Testis (tissue), 3 donors: ENCODE measurements around the gene CLCN7. TPM values are rescaled to one million over a fixed set of nuclear protein-coding genes. Genes with fewer than 3 reads are reported as not detected.
"Not testable (repeated sequence)": the region's sequence is repeated elsewhere in the genome, so short reads cannot be mapped to it uniquely, and the experiment has no call there.

ENCODE experiments used
- DNase-seq: peaks from one replicate; pipeline ENCODE4 v3.0.0-alpha.2; 2019
- H3K27ac ChIP-seq, 2 donors: fragments of 200-600 bp; sonication (generic); one replicate each; pipeline ENCODE4 v1.5.1; 2019
- H3K27me3 ChIP-seq: fragments of 200-600 bp; sonication (generic); one replicate; pipeline ENCODE4 v1.5.1; 2019
- H3K36me3 ChIP-seq: fragments of 200-600 bp; sonication (generic); one replicate; pipeline ENCODE4 v1.5.1; 2017; ENCODE audit warnings: low read depth; ENCODE audit errors: missing control alignments
- H3K4me1 ChIP-seq: fragments of 200-600 bp; sonication (generic); one replicate; pipeline ENCODE4 v1.5.1; 2019
- H3K4me3 ChIP-seq, 2 donors: fragments of 200-600 bp; sonication (generic); one replicate each; pipeline ENCODE4 v1.5.1; 2017 to 2019
- H3K9me3 ChIP-seq: fragments of 200-600 bp; sonication (generic); one replicate; pipeline ENCODE4 v1.5.1; 2017
- POLR2A ChIP-seq: fragments of 450-650 bp; IDR thresholded peaks from one replicate; pipeline ENCODE4 v1.6.1; 2017; ENCODE audit warnings: antibody characterized with exemption, mild to moderate bottlenecking, moderate library complexity
- WGBS, 2 donors: methylation state at CpG; one replicate each; pipeline ENCODE4 v1.1.5; 2018; 5-methylcytosine and 5-hydroxymethylcytosine counted together
- intact Hi-C: fragments of 100-400 bp; cut with DNase I; formaldehyde crosslinking; loops from one replicate; pipeline ENCODE4 v1.15.1; 2023; ENCODE audit warnings: low total_unique reads
- polyA plus RNA-seq: library from polyadenylated mRNA; stranded (reverse); fragments of 350-450 nt; fragmentation: Illumina TruSeq; extraction: RNeasy Lipid Tissue Mini Kit (QIAGEN cat#74804); gene quantifications from one replicate; pipeline ENCODE4 v1.2.3, GENCODE V29; 2014; ENCODE audit warnings: low read depth, low replicate concordance; ENCODE audit not compliant: insufficient read depth
- total RNA-seq, 2 donors: library from RNA; depleted of rRNA; stranded (reverse); fragments of >200 nt; gene quantifications; one replicate each; pipeline ENCODE4 v1.2.3, GENCODE V29; 2016
- TF ChIP-seq, protein P1 (sequence below), 3 experiments: fragments of 450-650 bp in 2 of 3; fragments of 200-600 bp in 1 of 3; sonication (generic) in 1 of 3; IDR thresholded peaks; one replicate each; pipeline ENCODE4 v1.5.1; 2016 to 2019; ENCODE audit warnings: antibody characterized with exemption in 3 of 3, mild to moderate bottlenecking in 2 of 3, moderate library complexity in 1 of 3

CLCN7 gene
- total and polyA plus RNA-seq, 3 donors from 2014 or later, result 79.6 to 160 (median 152) TPM

DNA sequence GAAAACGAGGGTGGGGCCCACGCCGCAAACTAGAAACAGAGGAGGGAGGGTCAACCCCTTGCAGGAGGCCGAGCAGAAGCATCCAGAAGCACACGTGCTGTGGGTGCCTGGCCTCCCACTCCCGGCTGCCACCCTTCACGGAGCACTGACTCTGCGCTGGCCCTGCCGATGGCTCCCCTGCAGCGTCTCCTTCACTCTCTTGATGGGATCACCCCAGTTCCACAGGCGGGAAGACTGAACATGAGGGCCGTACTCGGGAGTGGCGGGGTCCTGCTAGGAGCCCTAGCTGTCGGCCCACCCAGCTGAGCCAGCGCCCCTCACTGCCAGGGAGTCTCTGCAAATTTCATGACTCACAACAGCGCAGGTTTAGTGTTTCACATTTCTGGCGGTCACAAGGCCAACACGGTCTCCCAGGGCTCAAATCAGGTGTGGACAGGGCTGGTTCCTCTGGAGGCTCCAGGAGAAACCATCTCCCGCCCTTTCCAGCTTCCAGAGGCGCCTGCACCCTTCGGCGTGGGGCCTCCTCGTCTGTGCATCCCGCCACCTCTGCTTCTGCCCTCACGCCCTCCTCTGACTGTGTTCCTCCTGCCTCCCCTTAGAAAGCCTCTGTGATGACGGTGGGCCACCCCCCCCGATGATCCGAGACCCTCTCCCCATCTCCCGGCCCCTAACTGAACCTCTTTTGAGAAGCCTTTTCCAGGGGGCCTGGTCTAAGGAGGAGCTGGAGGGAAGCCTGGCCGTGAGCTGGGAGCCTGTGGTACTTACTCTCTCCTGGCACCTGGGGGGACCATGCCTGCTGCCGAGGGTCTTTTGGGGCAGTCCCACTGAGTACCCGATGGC lies 11.9 kb upstream of the CLCN7 start:
- intact Hi-C loops, result no loop called here
- H3K9me3 ChIP-seq, result no peaks in the 10 kb centered on the region
- no peak overlapping the region for H3K4me3 ChIP-seq
- no peaks in the 10 kb centered on the region for H3K36me3 ChIP-seq
- WGBS, 2 donors, result 82 to 84% methylated on average over 24 to 33 of the region's 33 CpGs
- no peak overlapping the region for H3K27ac ChIP-seq
- no peaks in the 10 kb centered on the region for H3K27me3 ChIP-seq
- no peak for TF ChIP-seq POLR2A
- TF ChIP-seq, protein P1, sequence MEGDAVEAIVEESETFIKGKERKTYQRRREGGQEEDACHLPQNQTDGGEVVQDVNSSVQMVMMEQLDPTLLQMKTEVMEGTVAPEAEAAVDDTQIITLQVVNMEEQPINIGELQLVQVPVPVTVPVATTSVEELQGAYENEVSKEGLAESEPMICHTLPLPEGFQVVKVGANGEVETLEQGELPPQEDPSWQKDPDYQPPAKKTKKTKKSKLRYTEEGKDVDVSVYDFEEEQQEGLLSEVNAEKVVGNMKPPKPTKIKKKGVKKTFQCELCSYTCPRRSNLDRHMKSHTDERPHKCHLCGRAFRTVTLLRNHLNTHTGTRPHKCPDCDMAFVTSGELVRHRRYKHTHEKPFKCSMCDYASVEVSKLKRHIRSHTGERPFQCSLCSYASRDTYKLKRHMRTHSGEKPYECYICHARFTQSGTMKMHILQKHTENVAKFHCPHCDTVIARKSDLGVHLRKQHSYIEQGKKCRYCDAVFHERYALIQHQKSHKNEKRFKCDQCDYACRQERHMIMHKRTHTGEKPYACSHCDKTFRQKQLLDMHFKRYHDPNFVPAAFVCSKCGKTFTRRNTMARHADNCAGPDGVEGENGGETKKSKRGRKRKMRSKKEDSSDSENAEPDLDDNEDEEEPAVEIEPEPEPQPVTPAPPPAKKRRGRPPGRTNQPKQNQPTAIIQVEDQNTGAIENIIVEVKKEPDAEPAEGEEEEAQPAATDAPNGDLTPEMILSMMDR (IDR thresholded peaks at IDR 0.05), result no peak
- H3K4me1 ChIP-seq, result no peaks in the 10 kb centered on the region
- no peak for DNase-seq

DNA sequence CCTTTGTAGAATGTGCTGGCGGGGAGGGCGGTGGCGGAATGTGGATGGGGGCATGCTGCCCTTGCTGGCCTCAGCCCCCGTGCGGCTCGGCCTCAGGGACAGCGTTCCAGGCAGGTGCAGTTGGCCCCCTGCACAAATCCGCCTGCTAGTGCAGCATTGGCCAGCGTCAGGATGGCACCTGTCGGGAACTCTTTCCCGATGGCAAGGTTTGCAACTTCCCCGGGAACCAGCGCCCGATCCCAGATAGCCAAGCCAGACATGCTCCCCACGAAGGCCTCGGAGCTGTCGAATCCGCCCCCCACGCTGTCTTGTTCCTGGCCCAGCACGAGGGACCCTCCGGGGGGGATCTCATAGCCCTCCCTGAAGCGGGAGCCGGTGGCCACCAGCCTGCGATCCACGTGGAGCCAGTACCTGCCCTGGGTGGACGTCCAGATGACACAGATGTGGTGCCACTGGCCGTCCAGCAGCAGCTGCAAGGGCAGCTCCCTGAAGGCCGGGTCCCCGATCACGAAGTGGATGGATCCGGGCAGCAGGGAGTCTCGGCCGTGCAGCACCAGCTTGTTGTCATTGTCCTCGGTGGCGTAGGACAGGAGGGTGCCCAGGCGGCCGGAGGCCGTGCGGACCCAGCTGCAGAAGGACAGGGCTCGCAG lies 11.1 kb upstream of the CLCN7 start:
- Histone ChIP-seq H3K9me3 (no peaks in the 10 kb centered on the region), H3K36me3 (no peaks in the 10 kb centered on the region), H3K4me3 (no peak overlapping the region), H3K27ac (no peak overlapping the region), H3K4me1 (no peaks in the 10 kb centered on the region), H3K27me3 (no peaks in the 10 kb centered on the region)
- TF ChIP-seq, protein P1 (IDR thresholded peaks at IDR 0.05), result no peak
- no peak for TF ChIP-seq POLR2A
- no peak for DNase-seq
- intact Hi-C loops, result no loop called here
- 93 to 95% methylated on average over 33 to 37 of the region's 40 CpGs for WGBS, 2 donors

DNA sequence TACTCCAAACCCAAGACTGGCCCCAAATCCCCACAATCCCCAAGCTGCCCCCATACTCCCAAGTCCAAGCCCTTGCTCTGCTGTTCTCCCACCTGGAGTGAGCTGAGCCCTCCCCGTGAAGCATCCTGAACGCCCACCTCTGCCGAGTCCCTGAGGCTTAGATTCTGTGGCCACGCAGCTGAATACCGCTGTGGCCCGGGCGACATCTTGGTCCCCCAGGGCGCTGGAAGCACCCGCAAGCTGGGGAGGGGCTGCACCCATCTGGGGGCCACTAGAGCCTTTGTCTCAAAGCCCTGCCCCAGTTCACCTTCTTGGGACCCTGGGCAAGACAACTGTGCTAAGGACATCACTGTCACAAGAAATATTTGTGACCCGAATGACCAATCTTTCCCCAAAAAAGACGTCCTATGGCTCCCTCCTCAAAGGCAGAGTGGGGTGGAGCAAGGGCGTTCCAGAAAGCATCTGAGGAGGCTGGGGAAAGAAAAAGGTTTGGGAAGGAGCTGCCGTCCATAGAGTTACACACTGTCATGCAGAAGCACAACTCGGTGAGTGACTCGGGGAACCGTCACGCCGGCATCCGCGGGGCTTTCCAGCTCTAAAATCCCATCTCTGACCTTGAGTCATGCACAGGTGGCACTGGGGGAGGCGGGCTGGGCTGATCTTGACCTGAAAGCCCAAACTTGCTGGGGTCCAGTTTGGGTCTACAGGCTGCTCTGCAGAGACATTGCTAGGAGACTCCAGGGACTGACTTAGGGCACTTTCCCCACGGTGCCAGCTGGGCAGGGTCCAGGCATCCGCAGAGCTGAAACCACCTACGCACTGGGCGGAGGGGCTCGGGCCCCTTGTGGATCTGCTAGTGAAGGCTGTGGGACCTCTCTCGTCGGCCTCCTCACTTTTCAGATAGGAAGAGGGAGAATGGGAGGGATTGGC lies 7.3 kb upstream of the CLCN7 start:
- DNase-seq, result no peak
- intact Hi-C loops, result no loop called here
- Histone ChIP-seq H3K36me3 (no peaks in the 10 kb centered on the region), H3K27me3 (no peaks in the 10 kb centered on the region), H3K27ac (no peak overlapping the region), H3K4me3 (no peak overlapping the region), H3K9me3 (no peaks in the 10 kb centered on the region), H3K4me1 (no peaks in the 10 kb centered on the region)
- 73 to 82% methylated on average over 22 to 28 of the region's 28 CpGs for WGBS, 2 donors
- TF ChIP-seq, protein P1 (IDR thresholded peaks at IDR 0.05), result no peak
- TF ChIP-seq POLR2A, result no peak

DNA sequence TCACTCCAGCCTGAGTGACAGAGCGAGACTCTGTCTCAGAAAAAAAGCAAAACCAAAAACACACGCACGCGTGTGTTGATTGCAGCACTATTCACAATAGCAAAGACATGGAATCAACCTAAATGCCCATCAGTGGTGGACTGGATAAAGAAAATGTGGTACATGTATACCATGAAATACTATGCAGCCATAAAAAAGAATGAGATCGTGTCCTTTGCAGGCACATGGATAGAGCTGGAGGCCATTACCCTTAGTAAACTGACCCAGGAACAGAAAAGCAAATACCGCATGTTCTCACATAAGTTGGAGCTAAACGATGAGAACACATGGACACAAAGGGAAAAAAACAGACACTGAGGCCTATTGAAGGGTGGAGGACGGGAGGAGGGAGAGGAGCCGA lies 4.1 kb upstream of the CLCN7 start:
- H3K4me3 ChIP-seq, H3K36me3 ChIP-seq, H3K27me3 ChIP-seq, H3K4me1 ChIP-seq, H3K27ac ChIP-seq, H3K9me3 ChIP-seq, intact Hi-C loops, DNase-seq: not testable (repeated sequence)
- 92 to 95% methylated on average over 9 of the region's 9 CpGs for WGBS, 2 donors

DNA sequence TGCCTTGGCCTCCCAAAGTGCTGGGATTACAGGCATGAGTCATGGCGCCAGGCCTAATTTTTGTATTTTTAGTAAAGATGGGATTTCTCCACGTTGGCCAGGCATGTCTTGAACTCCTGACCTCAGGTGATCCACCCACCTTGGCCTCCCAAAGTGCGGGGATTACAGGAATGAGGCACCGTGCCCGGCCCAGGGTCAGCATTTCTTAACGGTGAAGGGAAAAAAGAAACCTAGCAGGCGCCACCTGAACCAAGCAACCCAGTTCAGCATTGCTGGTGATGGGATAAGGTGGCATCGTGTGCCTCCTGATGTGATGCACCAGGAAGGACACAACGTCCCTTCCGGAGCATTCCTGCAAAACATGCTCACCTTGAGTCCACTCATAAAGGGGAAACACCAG lies 2.2 kb upstream of the CLCN7 start:
- Histone ChIP-seq H3K27ac (no peak overlapping the region), H3K9me3 (no peaks in the 10 kb centered on the region), H3K4me3 (no peak overlapping the region), H3K27me3 (no peaks in the 10 kb centered on the region), H3K4me1 (peaks cover 8% of the 10 kb centered on the region), H3K36me3 (no peaks in the 10 kb centered on the region)
- DNase-seq, result no peak
- WGBS, 2 donors, result 83 to 92% methylated on average over 4 to 10 of the region's 10 CpGs
- intact Hi-C loops, result no loop called here
- TF ChIP-seq, protein P1 (IDR thresholded peaks at IDR 0.05), result no peak
- TF ChIP-seq POLR2A, result no peak
